ENCODE measurements around the gene STRIP1.

DNA sequence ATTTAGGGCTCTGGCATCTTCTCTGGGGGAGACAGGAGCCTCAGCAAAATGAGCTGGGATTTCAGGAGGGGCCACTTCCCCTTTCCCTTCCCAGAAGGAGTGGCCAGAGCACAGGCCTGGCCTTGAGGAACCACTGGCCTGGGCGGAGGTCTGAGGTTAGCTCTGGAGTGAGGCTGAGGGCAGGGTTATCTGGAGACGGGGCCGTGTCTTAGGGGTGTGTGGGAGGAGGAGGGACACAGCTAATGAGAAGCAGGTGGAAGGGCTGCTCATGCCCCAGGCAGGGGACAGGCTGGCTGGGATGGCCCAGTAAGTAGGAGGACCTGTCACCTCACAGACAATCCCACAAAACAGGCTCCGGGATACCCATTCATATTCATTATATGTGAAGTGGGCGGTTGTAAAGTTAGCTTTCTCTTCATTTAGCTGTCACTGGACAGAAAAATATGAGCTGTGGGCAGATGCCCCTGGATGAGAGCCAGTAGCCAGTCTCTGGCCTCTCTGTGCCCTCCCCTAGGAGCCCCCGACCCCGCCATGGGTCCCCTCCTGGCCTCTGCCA lies 23.6 kb downstream of the STRIP1 start:
- TF ChIP-seq, protein P1, sequence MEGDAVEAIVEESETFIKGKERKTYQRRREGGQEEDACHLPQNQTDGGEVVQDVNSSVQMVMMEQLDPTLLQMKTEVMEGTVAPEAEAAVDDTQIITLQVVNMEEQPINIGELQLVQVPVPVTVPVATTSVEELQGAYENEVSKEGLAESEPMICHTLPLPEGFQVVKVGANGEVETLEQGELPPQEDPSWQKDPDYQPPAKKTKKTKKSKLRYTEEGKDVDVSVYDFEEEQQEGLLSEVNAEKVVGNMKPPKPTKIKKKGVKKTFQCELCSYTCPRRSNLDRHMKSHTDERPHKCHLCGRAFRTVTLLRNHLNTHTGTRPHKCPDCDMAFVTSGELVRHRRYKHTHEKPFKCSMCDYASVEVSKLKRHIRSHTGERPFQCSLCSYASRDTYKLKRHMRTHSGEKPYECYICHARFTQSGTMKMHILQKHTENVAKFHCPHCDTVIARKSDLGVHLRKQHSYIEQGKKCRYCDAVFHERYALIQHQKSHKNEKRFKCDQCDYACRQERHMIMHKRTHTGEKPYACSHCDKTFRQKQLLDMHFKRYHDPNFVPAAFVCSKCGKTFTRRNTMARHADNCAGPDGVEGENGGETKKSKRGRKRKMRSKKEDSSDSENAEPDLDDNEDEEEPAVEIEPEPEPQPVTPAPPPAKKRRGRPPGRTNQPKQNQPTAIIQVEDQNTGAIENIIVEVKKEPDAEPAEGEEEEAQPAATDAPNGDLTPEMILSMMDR (conservative IDR thresholded peaks at IDR 0.05 in 1 of 2, IDR thresholded peaks at IDR 0.05 in 1 of 2; ENCODE audit: low read depth in 1 of 2, low read length in 2 of 2) = no peak
- TF ChIP-seq EZH2 (IDR thresholded peaks at IDR 0.05; ENCODE audit: low read length, missing control alignments) = no peak

Data from fibroblast of lung (primary cell).